Omental fat pad (tissue), 4 donors: Measurements from ENCODE around the gene ZSCAN18. TPM values are rescaled to one million over a fixed set of nuclear protein-coding genes. Genes with fewer than 3 reads are reported as not detected.

Experiments used
- ATAC-seq: fragments of 150-250 bp; one replicate; pipeline ENCODE4 v1.9.1; 2016; ENCODE audit warnings: mild to moderate bottlenecking, moderate library complexity; ENCODE audit not compliant: low FRiP score
- DNase-seq: peaks from one replicate; pipeline ENCODE4 v3.0.0-alpha.2; 2019; ENCODE audit warnings: low spot score
- total RNA-seq, 4 donors: library from RNA; depleted of rRNA; stranded (reverse); fragments of >200 nt; gene quantifications; one replicate each; pipeline ENCODE4 v1.1.0, GENCODE V29; 2016
- TF ChIP-seq, protein P1 (sequence below), 3 donors: fragments of 450-650 bp; IDR thresholded peaks; one replicate each; pipeline ENCODE4 v1.5.1; 2016 to 2017; ENCODE audit warnings: antibody characterized with exemption in 3 of 3, mild to moderate bottlenecking in 3 of 3, moderate library complexity in 2 of 3

Gene ZSCAN18
- total RNA-seq, 4 donors from 2014 or later, result 28.8 to 66.2 (median 36.4) TPM

DNA sequence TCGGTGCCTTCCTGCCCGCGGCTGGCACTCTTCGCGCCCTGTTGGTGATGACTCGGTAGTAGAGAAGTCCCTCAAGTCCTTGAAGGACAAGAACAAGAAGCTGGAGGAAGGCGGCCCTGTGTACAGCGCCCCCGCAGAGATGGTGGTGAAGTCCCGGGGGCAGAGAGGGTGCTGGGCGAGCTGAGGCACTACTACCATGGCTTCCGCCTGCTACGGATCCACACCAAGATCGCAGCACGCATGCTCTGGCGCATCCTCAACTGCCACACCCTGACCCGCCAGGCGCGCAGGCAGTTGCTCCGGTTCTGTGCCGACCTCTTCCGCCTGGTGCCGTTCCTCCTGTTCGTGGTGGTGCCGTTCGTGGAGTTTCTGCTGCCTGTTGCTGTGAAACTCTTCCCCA lies 53.1 kb downstream of the ZSCAN18 start:
- no peak for ATAC-seq
- TF ChIP-seq, protein P1, sequence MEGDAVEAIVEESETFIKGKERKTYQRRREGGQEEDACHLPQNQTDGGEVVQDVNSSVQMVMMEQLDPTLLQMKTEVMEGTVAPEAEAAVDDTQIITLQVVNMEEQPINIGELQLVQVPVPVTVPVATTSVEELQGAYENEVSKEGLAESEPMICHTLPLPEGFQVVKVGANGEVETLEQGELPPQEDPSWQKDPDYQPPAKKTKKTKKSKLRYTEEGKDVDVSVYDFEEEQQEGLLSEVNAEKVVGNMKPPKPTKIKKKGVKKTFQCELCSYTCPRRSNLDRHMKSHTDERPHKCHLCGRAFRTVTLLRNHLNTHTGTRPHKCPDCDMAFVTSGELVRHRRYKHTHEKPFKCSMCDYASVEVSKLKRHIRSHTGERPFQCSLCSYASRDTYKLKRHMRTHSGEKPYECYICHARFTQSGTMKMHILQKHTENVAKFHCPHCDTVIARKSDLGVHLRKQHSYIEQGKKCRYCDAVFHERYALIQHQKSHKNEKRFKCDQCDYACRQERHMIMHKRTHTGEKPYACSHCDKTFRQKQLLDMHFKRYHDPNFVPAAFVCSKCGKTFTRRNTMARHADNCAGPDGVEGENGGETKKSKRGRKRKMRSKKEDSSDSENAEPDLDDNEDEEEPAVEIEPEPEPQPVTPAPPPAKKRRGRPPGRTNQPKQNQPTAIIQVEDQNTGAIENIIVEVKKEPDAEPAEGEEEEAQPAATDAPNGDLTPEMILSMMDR (IDR thresholded peaks at IDR 0.05), result no peak
- DNase-seq, result no peak

DNA sequence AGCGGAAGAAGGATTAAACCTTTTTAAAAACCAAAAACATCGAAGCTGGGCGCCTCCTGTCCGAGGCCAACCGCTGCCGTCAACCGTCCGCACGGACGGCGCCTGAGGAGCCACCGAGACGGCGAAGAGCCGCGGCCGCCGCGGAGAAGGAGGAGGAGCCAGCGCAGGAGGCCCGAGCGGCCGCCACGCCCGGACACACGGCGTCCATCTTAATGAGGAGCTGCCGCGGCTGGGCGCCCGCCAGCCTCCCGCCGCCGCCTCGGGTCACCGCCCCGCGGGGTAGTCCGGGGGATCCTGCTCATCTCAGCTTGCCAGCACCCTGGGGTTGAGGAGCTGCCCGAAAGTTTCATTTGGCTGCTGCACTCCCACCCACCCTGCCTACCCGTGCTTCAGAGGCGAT lies 53.6 kb downstream of the ZSCAN18 start:
- ATAC-seq, result no peak
- no peak for DNase-seq
- TF ChIP-seq, protein P1 (IDR thresholded peaks at IDR 0.05), result no peak

DNA sequence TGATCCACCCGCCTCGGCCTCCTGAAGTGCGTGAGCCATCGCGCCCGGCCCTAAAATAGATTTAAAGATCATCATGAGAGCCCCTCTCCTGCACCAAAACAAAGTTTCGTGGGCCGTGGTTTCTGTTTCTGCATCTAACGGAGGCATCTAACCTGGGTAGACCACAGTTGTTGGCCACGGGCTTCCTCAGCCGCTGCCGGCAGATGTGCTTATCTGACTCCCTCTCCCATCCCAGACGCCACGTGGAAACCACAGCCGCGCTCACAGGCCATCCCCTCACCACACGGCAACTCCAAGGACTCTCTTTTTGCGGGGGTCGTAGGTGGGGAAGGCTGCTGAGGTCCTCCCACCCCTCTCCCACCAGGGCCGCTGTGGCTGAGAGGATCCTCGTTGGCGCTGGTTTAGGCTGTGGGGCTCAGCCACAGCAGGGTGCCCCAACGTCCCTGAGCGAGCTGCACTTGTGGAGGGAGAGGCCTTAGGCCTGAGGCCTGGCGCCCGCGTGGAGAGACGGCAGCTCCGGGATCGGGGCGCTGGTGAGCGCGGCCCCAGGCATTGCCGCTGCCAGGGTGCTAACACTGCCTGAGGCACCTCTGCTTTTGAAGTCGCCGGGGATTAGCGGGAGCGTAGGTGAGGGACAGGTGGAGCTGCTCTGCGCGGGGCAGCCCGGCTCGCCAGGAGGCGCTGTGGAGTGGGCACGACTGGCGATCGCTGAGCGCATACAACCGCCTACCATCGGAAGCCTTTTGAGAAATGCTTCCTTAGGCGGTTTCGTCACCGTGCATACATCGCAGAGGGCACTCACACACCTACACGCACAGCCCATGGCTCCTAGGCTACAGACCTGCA lies 55.3 kb downstream of the ZSCAN18 start:
- DNase-seq, result no peak
- no peak for ATAC-seq
- TF ChIP-seq, protein P1 (IDR thresholded peaks at IDR 0.05), result no peak

DNA sequence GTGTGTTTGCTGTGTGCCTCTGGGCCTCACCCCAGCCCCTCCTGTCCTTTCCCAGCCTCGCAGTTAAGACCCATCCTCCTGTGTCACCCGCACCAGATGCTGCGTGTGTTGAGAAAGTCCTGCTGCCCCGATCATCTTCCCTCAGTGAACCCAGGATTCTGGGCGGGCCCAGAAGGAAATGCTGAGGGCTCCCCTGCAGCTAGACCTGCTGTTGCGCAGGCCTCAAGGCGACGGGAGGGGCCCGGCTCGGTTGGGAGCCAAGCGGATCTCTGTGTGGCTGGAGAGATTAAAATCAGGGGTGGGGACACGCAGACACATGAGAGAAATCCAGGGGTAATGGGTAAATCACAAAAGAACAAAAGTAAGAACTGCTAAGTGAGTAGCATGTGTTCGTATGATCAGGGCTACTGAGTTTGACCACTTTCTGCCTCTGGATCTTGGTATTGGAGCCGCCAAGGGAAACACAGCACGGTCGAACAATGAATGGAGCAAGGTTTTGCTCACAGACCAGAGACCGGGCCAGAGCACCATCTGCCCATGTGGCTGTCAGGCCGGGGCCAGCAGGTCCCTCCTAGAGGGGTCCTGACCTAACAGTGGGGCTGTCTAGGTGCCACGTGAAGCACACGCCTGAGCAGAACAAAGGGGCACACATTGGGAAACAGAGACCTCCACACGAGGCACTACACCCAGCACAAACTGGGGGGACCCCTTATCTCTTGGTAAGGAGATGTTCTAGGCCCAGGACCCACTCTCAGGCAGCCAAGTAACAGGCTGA lies 57.1 kb downstream of the ZSCAN18 start:
- ATAC-seq, result no peak
- TF ChIP-seq, protein P1 (IDR thresholded peaks at IDR 0.05), result no peak
- DNase-seq, result no peak

DNA sequence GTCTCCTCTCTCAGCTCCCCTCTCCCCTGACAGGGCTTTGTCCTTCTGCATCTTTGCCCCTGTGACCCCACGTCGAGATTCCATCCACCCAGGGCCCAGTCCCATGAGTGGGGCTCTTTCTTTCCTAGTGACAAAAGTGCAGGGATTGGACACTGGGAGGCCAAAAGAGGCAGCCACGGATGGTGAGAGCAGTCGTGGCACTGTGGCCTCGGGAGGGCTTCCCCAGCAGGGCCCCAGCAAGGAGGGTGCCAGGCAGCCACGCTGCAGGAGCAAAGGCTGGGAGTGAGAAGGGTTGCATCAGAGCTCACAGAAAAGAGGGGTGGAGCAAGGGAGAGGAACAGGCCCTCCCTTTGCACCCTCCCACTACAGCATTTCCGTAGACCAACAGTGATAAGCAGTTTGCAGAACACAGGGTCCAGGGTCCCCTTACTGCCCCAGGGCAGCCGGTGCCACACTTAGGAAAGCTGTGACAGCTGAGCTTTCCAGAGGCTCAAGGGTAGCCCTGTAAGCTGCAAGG lies 59.3 kb downstream of the ZSCAN18 start:
- DNase-seq (no peak), ATAC-seq (no peak)
- TF ChIP-seq, protein P1 (IDR thresholded peaks at IDR 0.05), result no peak

DNA sequence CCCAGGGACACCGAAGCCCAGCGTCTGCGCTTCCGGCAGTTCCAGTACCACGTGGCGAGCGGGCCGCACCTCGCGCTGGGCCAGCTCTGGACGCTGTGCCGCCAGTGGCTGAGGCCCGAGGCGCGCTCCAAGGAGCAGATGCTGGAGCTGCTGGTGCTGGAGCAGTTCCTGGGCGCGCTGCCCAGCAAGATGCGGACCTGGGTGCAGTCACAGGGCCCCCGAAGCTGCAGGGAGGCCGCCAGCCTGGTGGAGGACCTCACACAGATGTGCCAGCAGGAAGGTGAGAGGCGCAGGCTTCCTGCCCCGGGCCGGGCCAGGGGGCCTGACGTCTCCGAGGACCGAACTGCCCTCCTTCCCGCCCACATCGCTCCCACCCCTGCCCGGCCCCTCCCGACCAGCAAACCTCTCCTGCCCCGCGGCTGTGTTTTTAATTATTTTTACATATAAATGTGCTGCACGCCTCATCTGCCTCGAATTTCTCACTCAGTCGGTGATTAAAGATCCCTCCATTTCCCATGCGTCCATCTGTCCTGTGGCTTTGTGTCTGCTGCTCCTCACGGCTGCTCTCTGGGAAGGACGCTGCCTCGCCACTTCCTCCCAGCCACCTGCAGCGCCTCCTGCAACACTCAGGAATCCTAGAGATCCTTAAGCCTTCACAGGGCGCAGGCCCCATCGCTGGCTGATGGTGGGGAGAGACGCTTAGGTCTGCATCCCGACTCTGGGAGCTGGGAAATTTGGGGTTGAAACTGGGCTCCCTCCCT lies 59.9 kb downstream of the ZSCAN18 start:
- DNase-seq (no peak), ATAC-seq (no peak)
- TF ChIP-seq, protein P1 (IDR thresholded peaks at IDR 0.05), result no peak
